SH-SY5Y (cell line): ENCODE data around the gene SCYL2.

Experiments used
- GATA2 ChIP-seq: IDR thresholded peaks from 2 replicates; pipeline ENCODE4 v1.6.1; 2011; ENCODE audit warnings: mild to moderate bottlenecking, low read depth, low read length
- GATA3 ChIP-seq: IDR thresholded peaks from 2 replicates; pipeline ENCODE4 v1.6.1; 2011; ENCODE audit warnings: low read depth, mild to moderate bottlenecking, low read length, moderate library complexity

- no peak for TF ChIP-seq GATA2
- no peak for TF ChIP-seq GATA3
These were observed 12.7 kb downstream of the SCYL2 start for GRCh38 chr12:100279607-100280244.
